Prostate gland (tissue), 2 donors: ENCODE measurements around the gene HOXC6. TPM values are rescaled to one million over a fixed set of nuclear protein-coding genes. Genes with fewer than 3 reads are reported as not detected.

Source experiments
- DNase-seq: peaks from one replicate; pipeline ENCODE4 v3.0.0-alpha.2; 2019; ENCODE audit warnings: low spot score
- H3K27ac ChIP-seq, 2 donors: fragments of 200-600 bp; sonication (generic); 2 replicates each; pipeline ENCODE4 v1.5.1; 2017 to 2019
- H3K27me3 ChIP-seq: fragments of 200-600 bp; sonication (generic); replicated peaks from 2 replicates; pipeline ENCODE4 v1.5.1; 2019; ENCODE audit not compliant: insufficient read depth
- H3K36me3 ChIP-seq, 2 donors: fragments of 200-600 bp; sonication (generic); 1 replicate in 1 of 2; 2 replicates in 1 of 2; pipeline versions ENCODE4 v1.5.1 to v1.8.1; 2017 to 2019
- H3K4me1 ChIP-seq: fragments of 200-600 bp; sonication (generic); replicated peaks from 2 replicates; pipeline ENCODE4 v1.5.1; 2019
- H3K4me3 ChIP-seq, 2 donors: fragments of 200-600 bp; sonication (generic); 2 replicates each; pipeline ENCODE4 v1.5.1; 2017 to 2019
- H3K9me3 ChIP-seq: fragments of 200-600 bp; sonication (generic); 2 replicates; pipeline ENCODE4 v1.5.1; 2017
- CTCF ChIP-seq, 4 experiments: fragments of 200-600 bp in 2 of 4; fragments of 450-650 bp in 2 of 4; sonication (generic) in 2 of 4; IDR thresholded peaks; 1 replicate in 3 of 4; 2 replicates in 1 of 4; pipeline ENCODE4 v1.5.1; 2016 to 2019; ENCODE audit warnings: antibody characterized with exemption in 4 of 4, mild to moderate bottlenecking in 2 of 4, moderate library complexity in 2 of 4
- POLR2A ChIP-seq: fragments of 450-650 bp; IDR thresholded peaks from one replicate; pipeline ENCODE4 v1.6.1; 2016; ENCODE audit warnings: antibody characterized with exemption, mild to moderate bottlenecking
- POLR2AphosphoS5 ChIP-seq: sonication (generic); formaldehyde crosslinking; IDR thresholded peaks from one replicate; pipeline ENCODE4 v1.6.1; 2017; ENCODE audit warnings: antibody characterized with exemption
- WGBS: methylation state at CpG from one replicate; pipeline ENCODE4 v1.1.5; 2018; 5-methylcytosine and 5-hydroxymethylcytosine counted together
- intact Hi-C: fragments of 100-400 bp; cut with DNase I; formaldehyde crosslinking; loops from one replicate; pipeline ENCODE4 v1.14.2; 2022
- total RNA-seq, 2 donors: library from RNA; depleted of rRNA; stranded (reverse); fragments of >200 nt; gene quantifications; one replicate each; pipeline ENCODE4 v1.1.0, GENCODE V29; 2016

HOXC6 gene
- total RNA-seq, 2 donors from 2014 or later = 1.3 TPM; not detected in 1

GRCh38 chr12:54052438-54053002, 24.3 kb downstream of the HOXC6 start:
- no peak overlapping the region for H3K4me3 ChIP-seq
- peaks cover 70% of the 10 kb centered on the region for H3K27me3 ChIP-seq
- H3K4me1 ChIP-seq = no peaks in the 10 kb centered on the region
- no peak for DNase-seq
- H3K36me3 ChIP-seq = no peaks in the 10 kb centered on the region
- H3K9me3 ChIP-seq = no peaks in the 10 kb centered on the region
- WGBS = 6% methylated on average over 10 of the region's 10 CpGs
- intact Hi-C loops = no loop called here
- no peak overlapping the region for H3K27ac ChIP-seq
- no peak for TF ChIP-seq POLR2A
- no peak for TF ChIP-seq POLR2AphosphoS5
- TF ChIP-seq CTCF (IDR thresholded peaks at IDR 0.05) = no peak

- Histone ChIP-seq H3K4me1 (no peaks in the 10 kb centered on the region), H3K9me3 (no peaks in the 10 kb centered on the region), H3K36me3 (no peaks in the 10 kb centered on the region), H3K27me3 (peaks cover 67% of the 10 kb centered on the region), H3K4me3 (no peak overlapping the region), H3K27ac (no peak overlapping the region)
- WGBS = 11% methylated on average over 22 of the region's 22 CpGs
- TF ChIP-seq CTCF (IDR thresholded peaks at IDR 0.05) = no peak
- TF ChIP-seq POLR2AphosphoS5 = no peak
- no peak for TF ChIP-seq POLR2A
- DNase-seq = no peak
- intact Hi-C loops = no loop called here
Observed at GRCh38 chr12:54053003-54053750, 24.9 kb downstream of the HOXC6 start.

GRCh38 chr12:54053751-54054741, 25.8 kb downstream of the HOXC6 start, which contains the start of gene HOXC4:
Gene HOXC4 (plus strand): TSS chr12:54053835. CDS start chr12:54053923, 88 bp downstream.
- no peaks in the 10 kb centered on the region for H3K9me3 ChIP-seq
- DNase-seq = no peak
- intact Hi-C loops = no loop called here
- no peak within 1 kb of the TSS for H3K27ac ChIP-seq
- peaks cover 62% of the 10 kb centered on the region for H3K27me3 ChIP-seq
- 6% methylated on average over 52 of the region's 52 CpGs for WGBS
- TF ChIP-seq CTCF (IDR thresholded peaks at IDR 0.05) (no peak), POLR2A (no peak), POLR2AphosphoS5 (no peak)
- H3K4me1 ChIP-seq = no peaks in the 10 kb centered on the region
- H3K4me3 ChIP-seq = no peak within 1 kb of the TSS
- no peaks in the 10 kb centered on the region for H3K36me3 ChIP-seq

- Histone ChIP-seq H3K4me1 (no peaks in the 10 kb centered on the region), H3K4me3 (no peak overlapping the region), H3K27ac (no peak overlapping the region), H3K27me3 (peaks cover 57% of the 10 kb centered on the region), H3K36me3 (no peaks in the 10 kb centered on the region), H3K9me3 (no peaks in the 10 kb centered on the region)
- TF ChIP-seq POLR2A (no peak), CTCF (IDR thresholded peaks at IDR 0.05) (no peak), POLR2AphosphoS5 (no peak)
- DNase-seq = no peak
- intact Hi-C loops = no loop called here
- 26% methylated on average over 24 of the region's 24 CpGs for WGBS
Observed at GRCh38 chr12:54054742-54055194, 26.5 kb downstream of the HOXC6 start.
